Breast epithelium (tissue), 3 donors: Measurements from ENCODE around the gene TNFSF11.

ENCODE experiments used
- CTCF ChIP-seq, 3 donors: fragments of 450-650 bp; IDR thresholded peaks; one replicate each; pipeline ENCODE4 v1.5.1; 2016 to 2017; ENCODE audit warnings: antibody characterized with exemption in 3 of 3, mild to moderate bottlenecking in 3 of 3, moderate library complexity in 3 of 3
- POLR2A ChIP-seq: fragments of 450-650 bp; IDR thresholded peaks from one replicate; pipeline ENCODE4 v1.6.1; 2016; ENCODE audit warnings: antibody characterized with exemption, mild to moderate bottlenecking, moderate library complexity
- POLR2AphosphoS5 ChIP-seq, 3 donors: sonication (generic); formaldehyde crosslinking; IDR thresholded peaks; one replicate each; pipeline ENCODE4 v1.6.1; 2017; ENCODE audit warnings: antibody characterized with exemption in 3 of 3

DNA sequence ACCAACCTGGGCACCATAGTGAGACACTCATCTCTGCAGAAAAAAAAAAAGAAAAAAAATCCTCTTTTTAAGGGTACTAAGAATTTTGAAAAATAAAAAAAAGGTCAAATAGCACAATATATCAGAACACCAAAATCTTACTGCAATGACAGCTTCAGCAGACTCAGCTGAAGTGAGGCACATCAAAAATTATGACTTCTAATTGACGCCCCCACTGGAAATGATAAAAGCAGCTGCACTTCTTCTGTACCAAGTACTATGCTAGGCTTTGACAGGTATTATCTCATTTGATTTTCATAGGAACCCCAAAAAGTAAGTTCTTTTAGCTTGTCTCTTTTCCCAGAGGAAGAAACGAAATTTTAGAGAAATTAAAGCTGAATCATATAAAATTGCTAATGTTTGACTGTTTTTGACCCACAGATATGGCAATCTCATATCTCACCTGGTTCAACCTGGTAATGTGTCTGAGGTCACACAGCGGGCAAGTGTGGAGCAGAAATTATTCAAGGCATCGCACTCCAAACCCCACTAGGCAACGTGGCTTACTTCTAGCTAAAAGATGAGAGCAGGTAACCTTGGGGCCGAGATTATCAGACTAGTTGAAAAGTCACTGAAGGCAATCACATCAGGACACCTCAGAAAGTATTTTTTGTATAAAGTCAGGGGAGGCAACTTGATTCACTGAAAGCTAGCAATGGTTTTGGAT is 78.1 kb downstream of the TNFSF11 start:
- no peak for TF ChIP-seq POLR2A
- TF ChIP-seq CTCF (IDR thresholded peaks at IDR 0.05) = no peak
- TF ChIP-seq POLR2AphosphoS5 (IDR thresholded peaks at IDR 0.05) = no peak
